Measurements from ENCODE around the gene PBX3.
"Not testable (repeated sequence)": the region's sequence is repeated elsewhere in the genome, so short reads cannot be mapped to it uniquely, and the experiment has no call there.

The PBX3 gene

GRCh38 chr9:125749287-125749935 lies 2.2 kb downstream of the PBX3 start:
- no peak for DNase-seq

GRCh38 chr9:125749951-125750626 lies 2.9 kb downstream of the PBX3 start:
- no peak for DNase-seq

GRCh38 chr9:125750627-125751011 lies 3.4 kb downstream of the PBX3 start:
- DNase-seq, result no peak

GRCh38 chr9:125752070-125752628 lies 5.0 kb downstream of the PBX3 start:
- no peak for DNase-seq

- no peak for DNase-seq
These were observed 6.9 kb downstream of the PBX3 start for GRCh38 chr9:125754096-125754495.

GRCh38 chr9:125755340-125755739 lies 8.2 kb downstream of the PBX3 start:
- DNase-seq, result no peak

GRCh38 chr9:125756518-125756917 lies 9.3 kb downstream of the PBX3 start:
- DNase-seq, result no peak

- DNase-seq, result no peak
These were observed 10.7 kb downstream of the PBX3 start for GRCh38 chr9:125757834-125758233.

- DNase-seq, result no peak
These were observed 12.0 kb downstream of the PBX3 start for GRCh38 chr9:125758986-125759763.

- DNase-seq, result no peak
These were observed 12.6 kb downstream of the PBX3 start for GRCh38 chr9:125759764-125760129.

GRCh38 chr9:125760537-125760936 lies 13.4 kb downstream of the PBX3 start:
- DNase-seq, result no peak

- no peak for DNase-seq
These were observed 14.7 kb downstream of the PBX3 start for GRCh38 chr9:125761676-125762450.

GRCh38 chr9:125763394-125763801 lies 16.2 kb downstream of the PBX3 start:
- DNase-seq, result no peak

GRCh38 chr9:125764198-125764597 lies 17.0 kb downstream of the PBX3 start:
- DNase-seq, result no peak

- no peak for DNase-seq
These were observed 19.5 kb downstream of the PBX3 start for GRCh38 chr9:125766468-125767221.

GRCh38 chr9:125767349-125767748 lies 20.2 kb downstream of the PBX3 start:
- no peak for DNase-seq

- DNase-seq, result no peak
These were observed 21.6 kb downstream of the PBX3 start for GRCh38 chr9:125768803-125769202.

GRCh38 chr9:125771037-125771436 lies 23.9 kb downstream of the PBX3 start:
- DNase-seq, result no peak

GRCh38 chr9:125772740-125773139 lies 25.6 kb downstream of the PBX3 start:
- no peak for DNase-seq

GRCh38 chr9:125774106-125774505 lies 26.9 kb downstream of the PBX3 start:
- DNase-seq, result no peak

GRCh38 chr9:125776789-125777188 lies 29.6 kb downstream of the PBX3 start:
- DNase-seq, result not testable (repeated sequence)

GRCh38 chr9:125778538-125779219 lies 31.5 kb downstream of the PBX3 start:
- DNase-seq, result not testable (repeated sequence)

All from stimulated activated naive CD4-positive, alpha-beta T cell treated with Interleukin-2 at 50 U/mL for 16 hours (primary cell).